ENCODE results near the gene CCN2. TPM values are rescaled to one million over a fixed set of nuclear protein-coding genes. Genes with fewer than 3 reads are reported as not detected.

Gene CCN2
- total RNA-seq, 4 donors from 2014 or later, result 122 to 691 (median 363) TPM

DNA sequence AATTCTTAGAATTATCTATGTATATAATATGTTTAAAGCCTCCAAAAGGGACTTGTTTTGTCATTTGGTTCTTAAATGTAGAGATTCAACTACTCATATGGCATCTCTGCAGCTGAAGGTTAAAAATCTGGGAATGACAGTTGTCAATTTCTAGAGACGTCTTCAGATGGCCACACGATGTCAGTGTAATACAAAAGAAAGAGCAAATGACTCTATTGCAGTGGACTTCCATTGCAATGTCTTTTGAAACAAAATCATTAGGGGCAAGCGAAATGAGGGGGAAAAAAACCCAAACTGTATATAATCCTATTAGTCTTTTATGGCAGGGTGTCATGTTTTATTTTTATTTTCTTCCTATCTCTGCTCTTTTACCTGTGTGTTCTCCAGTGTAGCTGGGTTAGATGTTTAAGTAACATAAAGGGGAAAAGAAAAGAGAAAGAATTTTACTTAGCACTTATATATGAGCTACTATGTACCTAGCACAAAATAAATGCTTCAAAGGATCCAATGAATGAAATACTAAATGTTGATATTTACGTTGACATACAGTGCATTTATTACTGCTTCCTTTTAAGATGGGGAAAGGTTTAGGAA lies 26.2 kb downstream of the CCN2 start:
- Histone ChIP-seq H3K27me3 (no peaks in the 10 kb centered on the region), H3K27ac (no peak overlapping the region), H3K36me3 (no peaks in the 10 kb centered on the region), H3K4me3 (no peak overlapping the region), H3K4me1 (peaks cover 0 to 6% (median 0%) of the 10 kb centered on the region in 3 donors), H3K9me3 (peaks cover 0 to 23% (median 0%) of the 10 kb centered on the region in 3 donors)
- no peak for ATAC-seq
- TF ChIP-seq, protein P1, sequence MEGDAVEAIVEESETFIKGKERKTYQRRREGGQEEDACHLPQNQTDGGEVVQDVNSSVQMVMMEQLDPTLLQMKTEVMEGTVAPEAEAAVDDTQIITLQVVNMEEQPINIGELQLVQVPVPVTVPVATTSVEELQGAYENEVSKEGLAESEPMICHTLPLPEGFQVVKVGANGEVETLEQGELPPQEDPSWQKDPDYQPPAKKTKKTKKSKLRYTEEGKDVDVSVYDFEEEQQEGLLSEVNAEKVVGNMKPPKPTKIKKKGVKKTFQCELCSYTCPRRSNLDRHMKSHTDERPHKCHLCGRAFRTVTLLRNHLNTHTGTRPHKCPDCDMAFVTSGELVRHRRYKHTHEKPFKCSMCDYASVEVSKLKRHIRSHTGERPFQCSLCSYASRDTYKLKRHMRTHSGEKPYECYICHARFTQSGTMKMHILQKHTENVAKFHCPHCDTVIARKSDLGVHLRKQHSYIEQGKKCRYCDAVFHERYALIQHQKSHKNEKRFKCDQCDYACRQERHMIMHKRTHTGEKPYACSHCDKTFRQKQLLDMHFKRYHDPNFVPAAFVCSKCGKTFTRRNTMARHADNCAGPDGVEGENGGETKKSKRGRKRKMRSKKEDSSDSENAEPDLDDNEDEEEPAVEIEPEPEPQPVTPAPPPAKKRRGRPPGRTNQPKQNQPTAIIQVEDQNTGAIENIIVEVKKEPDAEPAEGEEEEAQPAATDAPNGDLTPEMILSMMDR (IDR thresholded peaks at IDR 0.05), result peak; percentile 32 to 72 (median 66)
- no peak for TF ChIP-seq POLR2AphosphoS5 (IDR thresholded peaks at IDR 0.05)
- TF ChIP-seq POLR2A (IDR thresholded peaks at IDR 0.05), result no peak
- TF ChIP-seq EP300 (IDR thresholded peaks at IDR 0.05), result no peak
- WGBS, 2 donors (ENCODE audit: low coverage in 1 of 2), result 17 to 18% methylated on average over 4 of the region's 4 CpGs

DNA sequence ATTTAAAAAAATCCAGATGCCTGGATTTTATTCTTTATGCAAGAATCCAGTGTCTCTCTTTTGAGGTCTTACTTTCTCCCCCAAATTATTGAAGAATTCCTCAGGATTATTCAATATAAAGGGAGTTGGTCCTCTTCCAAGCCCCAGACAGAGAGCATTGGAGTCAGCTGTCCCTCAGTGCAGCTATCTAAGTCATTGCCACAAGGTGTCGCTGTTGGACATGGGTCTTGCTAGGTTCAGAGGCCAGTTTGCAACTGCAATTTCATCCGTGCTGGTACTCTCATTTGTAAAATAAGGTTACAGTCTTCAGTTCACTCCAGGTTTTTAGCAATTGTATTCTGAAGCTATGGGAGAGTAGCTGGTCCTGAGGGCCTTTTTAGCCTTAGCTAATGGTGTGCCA lies 27.8 kb downstream of the CCN2 start:
- Histone ChIP-seq H3K4me1 (peaks cover 0 to 6% (median 0%) of the 10 kb centered on the region in 3 donors), H3K9me3 (peaks cover 0 to 23% (median 0%) of the 10 kb centered on the region in 3 donors), H3K27ac (no peak overlapping the region), H3K36me3 (no peaks in the 10 kb centered on the region), H3K4me3 (no peak overlapping the region), H3K27me3 (no peaks in the 10 kb centered on the region)
- no peak for TF ChIP-seq EP300 (IDR thresholded peaks at IDR 0.05)
- TF ChIP-seq POLR2AphosphoS5 (IDR thresholded peaks at IDR 0.05), result no peak
- TF ChIP-seq, protein P1 (IDR thresholded peaks at IDR 0.05), result peak; percentile 31 to 59 (median 46)
- TF ChIP-seq POLR2A (IDR thresholded peaks at IDR 0.05), result no peak
- peak; percentile 36 for ATAC-seq
- WGBS, 2 donors (ENCODE audit: low coverage in 1 of 2), result 13 to 20% methylated on average over 2 of the region's 2 CpGs

DNA sequence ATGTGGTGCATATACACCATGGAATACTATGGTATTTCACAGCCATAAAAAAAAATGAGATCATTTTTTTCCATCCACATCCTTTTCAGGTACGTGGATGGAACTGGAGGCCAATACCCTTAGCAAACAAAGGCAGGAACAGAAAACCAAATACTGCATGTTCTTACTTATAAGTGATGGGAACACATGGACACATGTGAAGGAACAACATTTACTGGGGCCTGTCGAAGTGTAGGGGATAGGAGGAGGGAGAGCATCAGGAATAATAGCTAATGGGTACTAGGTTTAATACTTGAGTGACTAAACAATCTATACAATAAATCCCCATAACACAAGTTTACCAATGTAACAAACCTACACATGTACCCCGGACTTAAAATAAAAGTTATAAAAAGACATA lies 30.5 kb downstream of the CCN2 start:
- TF ChIP-seq POLR2A (IDR thresholded peaks at IDR 0.05) (no peak), EP300 (IDR thresholded peaks at IDR 0.05) (no peak), POLR2AphosphoS5 (IDR thresholded peaks at IDR 0.05) (no peak)
- TF ChIP-seq, protein P1 (IDR thresholded peaks at IDR 0.05), result no peak
- H3K9me3 ChIP-seq, result peaks cover 0 to 23% (median 0%) of the 10 kb centered on the region in 3 donors
- ATAC-seq, result no peak
- H3K36me3 ChIP-seq, result no peaks in the 10 kb centered on the region
- 79 to 85% methylated on average over 2 to 3 of the region's 3 CpGs for WGBS, 2 donors (ENCODE audit: low coverage in 1 of 2)
- no peak overlapping the region for H3K4me3 ChIP-seq
- peaks cover 0 to 2% (median 0%) of the 10 kb centered on the region in 3 donors for H3K4me1 ChIP-seq
- H3K27ac ChIP-seq, result no peak overlapping the region
- no peaks in the 10 kb centered on the region for H3K27me3 ChIP-seq

DNA sequence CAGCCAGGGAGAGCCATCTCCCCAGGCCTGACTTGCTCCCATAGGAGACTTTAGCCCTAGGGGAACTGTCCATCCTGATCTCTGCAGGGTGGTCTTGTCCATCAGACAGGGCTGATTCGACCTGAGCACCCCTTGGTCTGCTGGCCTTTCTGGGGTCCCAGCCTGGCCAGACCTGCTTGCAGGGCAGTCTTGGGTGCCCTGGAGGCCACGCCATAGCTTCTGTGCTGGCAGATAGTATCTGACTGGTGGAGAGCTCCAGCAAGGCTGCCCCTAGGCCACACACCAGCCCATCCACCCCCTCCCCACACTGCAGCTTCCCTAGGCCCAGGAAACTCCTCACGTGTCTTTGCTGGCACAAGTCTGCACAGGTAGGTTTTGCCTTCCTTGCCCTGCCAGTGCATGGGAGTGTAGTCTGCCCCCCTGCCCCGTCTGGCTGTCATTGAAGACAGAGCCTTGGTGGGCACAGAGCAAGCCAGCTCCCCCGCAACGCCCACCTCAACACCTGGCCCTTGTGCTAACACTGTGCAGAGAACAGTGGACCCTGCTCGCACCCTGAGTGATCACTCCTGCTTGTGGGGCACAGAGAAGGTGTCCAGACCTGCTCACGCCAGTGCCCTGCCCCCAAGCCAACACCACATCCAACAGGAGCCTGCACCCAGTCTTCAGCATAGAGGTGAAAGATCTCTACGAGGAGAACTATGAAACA lies 32.4 kb downstream of the CCN2 start:
- 87 to 100% methylated on average over 1 to 3 of the region's 9 CpGs for WGBS, 2 donors (ENCODE audit: low coverage in 1 of 2)
- H3K36me3 ChIP-seq, result no peaks in the 10 kb centered on the region
- no peak for ATAC-seq

DNA sequence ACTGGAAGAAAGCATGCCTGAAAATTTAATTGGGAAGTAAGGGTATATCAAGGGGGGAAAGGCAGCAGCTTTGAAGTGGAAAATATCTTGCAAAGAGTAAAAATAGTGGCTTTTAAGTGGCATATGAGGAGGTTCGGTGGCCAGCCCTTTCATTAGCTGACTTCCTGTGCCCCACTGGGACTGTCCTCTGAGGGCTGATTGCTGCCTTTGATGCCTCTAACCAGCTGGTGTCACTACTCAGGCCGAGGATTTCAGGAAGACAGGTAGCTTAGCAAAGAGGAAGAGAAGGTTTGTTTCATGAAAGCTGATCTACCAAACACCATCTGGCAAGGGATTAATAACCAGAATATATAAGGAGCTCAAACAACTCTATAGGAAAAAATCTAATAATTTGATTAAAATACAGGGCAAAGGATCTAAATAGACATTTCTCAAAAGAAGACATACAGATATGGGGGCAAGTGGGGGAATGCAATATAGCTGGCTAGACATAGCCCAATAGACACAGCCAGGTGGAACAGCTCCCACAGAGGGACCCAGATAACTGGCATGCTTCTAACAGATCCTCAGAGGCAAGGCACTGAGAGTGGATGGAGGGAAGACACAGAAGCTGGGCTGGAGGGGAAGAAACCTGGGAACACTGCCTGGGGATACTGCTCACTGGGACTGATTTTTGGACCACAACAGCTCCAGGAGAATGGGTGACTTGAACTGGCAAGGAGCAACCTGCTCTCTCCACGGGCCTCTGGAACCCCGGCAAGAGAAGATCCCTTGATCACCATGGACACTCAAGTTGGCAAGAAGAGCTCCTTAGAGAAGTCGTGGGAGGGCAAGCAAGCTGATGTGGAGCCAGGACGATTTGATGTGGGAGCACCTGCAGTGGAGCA lies 33.2 kb downstream of the CCN2 start:
- TF ChIP-seq POLR2A (IDR thresholded peaks at IDR 0.05) (no peak), EP300 (IDR thresholded peaks at IDR 0.05) (no peak), POLR2AphosphoS5 (IDR thresholded peaks at IDR 0.05) (no peak)
- TF ChIP-seq, protein P1 (IDR thresholded peaks at IDR 0.05), result no peak

More for the DNA sequence above, 32.4 kb downstream of the CCN2 start:
- Histone ChIP-seq H3K9me3 (peaks cover 0 to 22% (median 0%) of the 10 kb centered on the region in 3 donors), H3K4me1 (no peaks in the 10 kb centered on the region), H3K27me3 (no peaks in the 10 kb centered on the region), H3K27ac (no peak overlapping the region), H3K4me3 (no peak overlapping the region)
- no peak for TF ChIP-seq POLR2A (IDR thresholded peaks at IDR 0.05)

More for the DNA sequence above, 33.2 kb downstream of the CCN2 start:
- 60% methylated on average over 2 of the region's 6 CpGs; no CpG with 5 or more reads in 1 of the 2 donors for WGBS, 2 donors (ENCODE audit: low coverage in 1 of 2)
- H3K9me3 ChIP-seq, result peaks cover 0 to 14% (median 0%) of the 10 kb centered on the region in 3 donors
- no peak overlapping the region for H3K27ac ChIP-seq
- H3K36me3 ChIP-seq, result no peaks in the 10 kb centered on the region
- H3K27me3 ChIP-seq, result no peaks in the 10 kb centered on the region
- no peak for ATAC-seq
- H3K4me3 ChIP-seq, result no peak overlapping the region
- H3K4me1 ChIP-seq, result no peaks in the 10 kb centered on the region
